GM12864 (cell line): ENCODE measurements around the gene CTSZ.
"Not testable (repeated sequence)": the region's sequence is repeated elsewhere in the genome, so short reads cannot be mapped to it uniquely, and the experiment has no call there.

Source experiments
- DNase-seq: peaks from one replicate; pipeline ENCODE4 v3.0.0-alpha.2; 2011; ENCODE audit warnings: low read depth
- H3K4me3 ChIP-seq: 2 replicates; pipeline ENCODE4 v1.5.1; 2011; ENCODE audit warnings: mild to moderate bottlenecking, low read depth, low read length, control low read depth
- TF ChIP-seq, protein P1 (sequence below): IDR thresholded peaks from 2 replicates; pipeline ENCODE4 v1.5.1; 2011; ENCODE audit warnings: low read depth, mild to moderate bottlenecking, moderate library complexity, low read length, control low read depth, inconsistent platforms; ENCODE audit errors: missing control alignments

Gene CTSZ

DNA sequence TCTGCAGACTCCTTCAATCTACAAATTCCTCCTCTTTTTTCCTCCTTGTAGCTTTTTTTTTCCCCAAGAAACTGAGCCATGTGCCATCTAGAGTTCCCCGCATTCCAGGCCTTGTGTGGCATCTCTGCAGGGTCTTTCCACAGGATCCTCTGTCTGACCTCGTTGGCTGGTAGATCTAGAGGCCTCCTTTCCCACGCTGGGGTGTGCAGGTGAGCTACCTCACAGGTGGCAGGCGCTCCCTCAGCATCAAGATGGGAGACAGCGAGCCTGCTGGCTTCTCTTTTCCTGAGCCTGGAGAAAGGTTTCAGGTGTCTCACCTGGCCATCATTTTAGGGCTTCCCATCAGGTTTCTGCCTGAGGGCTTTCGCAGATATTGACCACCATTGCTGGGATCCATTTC is 35.6 kb downstream of the CTSZ start:
- no peak overlapping the region for H3K4me3 ChIP-seq
- TF ChIP-seq, protein P1, sequence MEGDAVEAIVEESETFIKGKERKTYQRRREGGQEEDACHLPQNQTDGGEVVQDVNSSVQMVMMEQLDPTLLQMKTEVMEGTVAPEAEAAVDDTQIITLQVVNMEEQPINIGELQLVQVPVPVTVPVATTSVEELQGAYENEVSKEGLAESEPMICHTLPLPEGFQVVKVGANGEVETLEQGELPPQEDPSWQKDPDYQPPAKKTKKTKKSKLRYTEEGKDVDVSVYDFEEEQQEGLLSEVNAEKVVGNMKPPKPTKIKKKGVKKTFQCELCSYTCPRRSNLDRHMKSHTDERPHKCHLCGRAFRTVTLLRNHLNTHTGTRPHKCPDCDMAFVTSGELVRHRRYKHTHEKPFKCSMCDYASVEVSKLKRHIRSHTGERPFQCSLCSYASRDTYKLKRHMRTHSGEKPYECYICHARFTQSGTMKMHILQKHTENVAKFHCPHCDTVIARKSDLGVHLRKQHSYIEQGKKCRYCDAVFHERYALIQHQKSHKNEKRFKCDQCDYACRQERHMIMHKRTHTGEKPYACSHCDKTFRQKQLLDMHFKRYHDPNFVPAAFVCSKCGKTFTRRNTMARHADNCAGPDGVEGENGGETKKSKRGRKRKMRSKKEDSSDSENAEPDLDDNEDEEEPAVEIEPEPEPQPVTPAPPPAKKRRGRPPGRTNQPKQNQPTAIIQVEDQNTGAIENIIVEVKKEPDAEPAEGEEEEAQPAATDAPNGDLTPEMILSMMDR = no peak
- no peak for DNase-seq

DNA sequence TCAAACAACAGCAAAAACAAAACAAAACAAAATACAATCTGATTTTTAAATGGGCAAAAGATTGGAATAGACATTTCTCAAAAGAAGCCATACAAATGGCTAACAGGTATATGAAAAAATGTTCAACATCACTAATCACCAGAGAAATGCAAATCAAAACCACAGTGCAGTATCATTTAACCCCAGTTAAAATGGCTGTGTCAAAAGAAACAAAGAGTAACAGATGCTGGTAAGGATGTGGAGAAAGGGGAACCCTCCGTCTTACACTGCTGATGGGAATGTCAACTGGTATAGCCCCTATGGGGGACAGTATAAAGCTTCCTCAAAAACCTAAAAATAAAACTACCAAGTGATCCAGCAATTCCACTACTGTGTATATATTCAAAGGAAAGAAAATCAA is 36.9 kb downstream of the CTSZ start:
- H3K4me3 ChIP-seq = no peak overlapping the region
- no peak for DNase-seq
- TF ChIP-seq, protein P1 = no peak

DNA sequence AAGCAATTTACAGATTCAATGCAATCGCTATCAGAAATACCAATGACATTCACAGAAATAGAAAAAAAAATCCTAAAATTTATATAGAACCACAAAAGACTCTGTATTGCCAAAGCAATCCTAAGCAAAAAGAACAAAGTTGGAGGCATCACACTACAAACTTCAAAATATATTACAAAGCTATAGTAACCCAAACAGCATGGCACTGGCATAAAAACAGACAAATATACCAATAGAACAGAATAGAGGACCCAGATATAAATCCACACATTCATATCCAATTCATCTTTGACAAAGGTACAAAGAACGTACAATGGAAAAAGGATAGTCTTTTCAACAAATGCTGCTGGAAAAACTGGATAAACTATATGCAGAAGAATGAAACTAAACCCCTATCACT is 37.6 kb downstream of the CTSZ start:
- TF ChIP-seq, protein P1 = no peak
- no peak for DNase-seq
- H3K4me3 ChIP-seq = no peak overlapping the region

DNA sequence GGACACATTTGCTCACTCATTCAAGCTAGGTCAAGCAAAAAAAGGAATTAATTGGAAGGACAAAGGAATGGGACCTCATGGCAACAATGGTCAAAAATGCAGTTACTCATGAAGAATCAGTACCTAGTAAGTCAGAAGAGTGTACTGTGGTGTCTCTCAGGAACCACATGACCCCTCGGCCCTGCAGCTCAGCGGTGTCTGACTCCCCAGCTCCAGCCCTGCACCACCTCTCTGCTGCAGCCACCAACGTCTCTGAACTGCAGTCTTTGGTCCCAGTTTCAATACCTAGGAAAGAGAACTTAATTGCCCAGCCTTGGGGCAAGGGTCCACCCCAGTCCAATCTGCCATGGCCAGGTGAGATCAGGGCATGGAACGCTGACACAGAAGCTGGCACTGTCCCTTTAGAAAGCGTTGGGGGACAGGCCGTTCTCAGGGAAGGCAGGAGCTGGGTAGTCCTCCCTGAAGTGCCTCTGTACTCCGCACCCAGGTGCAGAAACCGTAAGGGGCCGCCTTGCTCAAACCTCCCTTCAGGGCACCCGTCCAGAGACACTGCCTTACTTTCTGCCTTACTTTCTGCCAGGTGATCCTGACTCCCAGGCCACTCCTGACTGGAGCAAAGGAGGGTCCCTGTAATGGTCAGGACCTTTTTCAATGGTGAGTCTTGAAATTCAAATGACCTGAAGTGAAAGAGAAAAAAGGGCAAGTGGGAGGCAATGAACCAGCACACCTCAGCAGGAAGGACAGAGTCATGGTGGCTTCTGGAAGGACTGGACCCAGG is 39.2 kb downstream of the CTSZ start:
- no peak overlapping the region for H3K4me3 ChIP-seq
- no peak for DNase-seq
- TF ChIP-seq, protein P1 = no peak

DNA sequence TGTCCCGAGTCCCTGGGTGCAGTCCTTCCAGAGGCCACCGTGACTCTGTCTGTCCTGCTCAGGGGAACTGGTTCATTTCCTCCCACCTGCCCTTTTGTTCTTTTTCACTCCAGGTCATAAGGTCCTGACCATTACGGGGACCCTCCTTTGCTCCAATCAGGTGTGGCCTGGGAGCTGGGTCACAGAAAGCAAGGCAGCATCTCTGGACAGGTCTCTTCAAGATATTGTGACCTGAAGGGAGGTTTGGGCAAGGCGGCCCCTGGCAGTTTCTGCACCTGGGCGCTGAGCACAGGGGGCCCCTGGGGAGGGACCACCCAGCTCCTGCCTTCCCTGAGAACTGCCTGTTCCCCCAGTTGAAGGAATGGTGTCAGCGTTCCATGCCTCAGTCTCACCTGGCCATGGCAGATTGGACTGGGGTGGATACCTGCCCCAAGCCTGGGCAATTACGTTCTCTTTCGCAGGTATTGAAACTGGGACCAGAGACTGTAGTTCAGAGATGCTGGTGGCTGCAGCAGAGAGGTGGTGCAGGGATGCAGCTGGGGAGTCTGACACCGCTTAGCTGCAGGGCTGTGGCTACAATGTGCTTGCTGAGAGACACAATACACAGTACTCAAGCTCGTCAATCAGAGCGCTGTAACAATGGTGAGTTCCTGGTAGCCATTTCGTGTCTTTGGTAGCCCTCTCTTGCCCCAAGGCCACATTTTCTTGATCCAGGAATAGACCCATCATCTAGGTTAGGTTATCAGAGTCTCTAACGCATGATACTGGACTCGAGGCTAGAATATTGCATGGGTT is 41.6 kb downstream of the CTSZ start:
- TF ChIP-seq, protein P1 = no peak
- no peak overlapping the region for H3K4me3 ChIP-seq
- no peak for DNase-seq

DNA sequence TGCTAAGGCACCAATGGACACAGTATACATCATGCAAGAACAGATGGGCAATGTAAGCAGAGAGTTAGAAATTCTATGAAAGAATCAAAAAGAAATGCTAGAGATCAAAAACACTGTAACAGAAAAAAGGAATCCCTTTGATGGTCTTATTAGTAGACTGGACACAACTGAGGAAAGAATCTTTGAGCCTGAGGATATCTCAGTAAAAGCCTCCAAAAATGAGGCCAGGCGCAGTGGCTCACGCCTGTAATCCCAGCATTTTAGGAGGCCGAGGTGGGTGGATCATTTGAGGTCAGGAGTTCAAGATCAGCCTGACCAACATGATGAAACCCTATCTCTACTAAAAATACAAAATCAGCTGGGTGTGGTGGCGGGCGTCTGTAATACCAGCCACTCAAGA is 43.1 kb downstream of the CTSZ start:
- not testable (repeated sequence) for H3K4me3 ChIP-seq, DNase-seq

DNA sequence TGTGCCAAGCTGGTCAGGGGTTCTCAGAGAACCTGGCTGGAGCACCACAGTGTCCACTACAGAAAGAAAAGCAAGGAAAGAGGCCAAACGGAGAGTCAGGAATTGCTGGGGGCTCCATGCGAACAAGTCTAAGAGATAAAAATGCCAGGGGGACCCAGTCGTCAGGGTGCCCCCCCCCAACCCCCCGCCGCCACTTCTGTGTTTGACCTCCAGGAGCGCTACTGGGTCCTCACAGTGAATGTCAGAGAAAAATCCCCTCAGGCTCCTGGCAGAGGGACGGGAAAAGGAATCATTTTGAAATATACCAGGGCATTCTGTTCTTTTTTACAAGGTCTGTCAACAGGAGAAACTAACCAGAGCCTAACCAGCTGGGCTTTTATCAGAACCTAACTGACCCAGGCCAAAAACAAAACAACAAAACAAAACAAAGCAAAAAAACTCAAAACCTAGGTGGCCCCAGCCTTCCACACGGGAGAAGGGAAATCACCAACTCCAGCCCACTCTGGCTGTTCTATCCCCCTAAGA is 43.9 kb downstream of the CTSZ start:
- no peak for DNase-seq
- H3K4me3 ChIP-seq = no peak overlapping the region
- TF ChIP-seq, protein P1 = no peak
